GM12892 (cell line): Measurements from ENCODE around the gene C12orf56.
"Not testable (repeated sequence)": the region's sequence is repeated elsewhere in the genome, so short reads cannot be mapped to it uniquely, and the experiment has no call there.

ENCODE experiments used
- POLR2A ChIP-seq: IDR thresholded peaks from 2 replicates; pipeline ENCODE4 v1.6.1; 2011; ENCODE audit warnings: low read depth, low read length, control low read depth
- POLR2AphosphoS5 ChIP-seq: IDR thresholded peaks from 2 replicates; pipeline ENCODE4 v1.6.1; 2011; ENCODE audit warnings: low read depth, low read length, control low read depth

GRCh38 chr12:64340546-64340945, 50.0 kb downstream of the C12orf56 start:
- TF ChIP-seq POLR2A, POLR2AphosphoS5: not testable (repeated sequence)
